NCI-H1436 treated with DMSO at 0.1 percent for 48 hours (cell line): Measurements from ENCODE around the gene MB21D2.

Experiments
- DNase-seq: peaks from one replicate; lab custom pipeline; 2025; lab: John Stamatoyannopoulos, UW

The MB21D2 gene

GRCh38 chr3:192833177-192833890 is 84.3 kb downstream of the MB21D2 start:
- no peak for DNase-seq

GRCh38 chr3:192831801-192832347 is 85.8 kb downstream of the MB21D2 start:
- no peak for DNase-seq

GRCh38 chr3:192831111-192831644 is 86.5 kb downstream of the MB21D2 start:
- DNase-seq = no peak

- no peak for DNase-seq
Measured at GRCh38 chr3:192830291-192831110, 87.2 kb downstream of the MB21D2 start.

- no peak for DNase-seq
Measured at GRCh38 chr3:192827863-192828594, 89.6 kb downstream of the MB21D2 start.

- DNase-seq = no peak
Measured at GRCh38 chr3:192827208-192827607, 90.4 kb downstream of the MB21D2 start.

GRCh38 chr3:192826214-192827006 is 91.2 kb downstream of the MB21D2 start:
- DNase-seq = no peak

GRCh38 chr3:192825657-192826200 is 91.9 kb downstream of the MB21D2 start:
- peak; percentile 63 for DNase-seq

- no peak for DNase-seq
Measured at GRCh38 chr3:192825216-192825615, 92.4 kb downstream of the MB21D2 start.

- no peak for DNase-seq
Measured at GRCh38 chr3:192824313-192824712, 93.3 kb downstream of the MB21D2 start.

- no peak for DNase-seq
Measured at GRCh38 chr3:192821161-192821560, 96.5 kb downstream of the MB21D2 start.

GRCh38 chr3:192820161-192820560 is 97.5 kb downstream of the MB21D2 start:
- no peak for DNase-seq

GRCh38 chr3:192819001-192819569 is 98.6 kb downstream of the MB21D2 start:
- DNase-seq = no peak

- no peak for DNase-seq
Measured at GRCh38 chr3:192818126-192818525, 99.5 kb downstream of the MB21D2 start.

- DNase-seq = no peak
Measured at GRCh38 chr3:192817506-192817905, 100.2 kb downstream of the MB21D2 start.

- no peak for DNase-seq
Measured at GRCh38 chr3:192817053-192817452, 100.6 kb downstream of the MB21D2 start.

GRCh38 chr3:192816351-192816750 is 101.3 kb downstream of the MB21D2 start:
- DNase-seq = no peak

GRCh38 chr3:192812743-192813383 is 104.8 kb downstream of the MB21D2 start:
- DNase-seq = no peak

GRCh38 chr3:192805711-192806110 is 111.9 kb downstream of the MB21D2 start:
- no peak for DNase-seq

- DNase-seq = no peak
Measured at GRCh38 chr3:192804502-192804901, 113.2 kb downstream of the MB21D2 start.
